ENCODE data around the gene POLN.

Gene POLN

DNA sequence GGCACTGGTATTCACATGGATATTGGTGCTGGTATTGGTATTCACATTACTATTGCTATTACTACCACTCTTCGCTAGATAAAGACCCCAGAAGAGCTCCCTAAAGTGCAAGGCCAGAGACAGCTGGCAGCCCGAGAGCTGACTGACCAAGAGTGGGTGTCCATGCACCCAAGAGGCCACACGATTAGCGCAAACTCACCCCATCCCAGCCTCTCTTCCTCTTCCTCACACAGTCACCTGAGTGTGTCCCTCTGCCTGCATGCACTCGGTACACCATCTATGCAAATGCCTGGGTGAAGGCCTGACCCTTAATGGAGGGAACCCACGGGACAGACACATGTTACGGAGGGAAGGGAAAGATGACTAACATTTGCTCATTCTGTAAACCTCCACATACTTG lies 86.7 kb downstream of the POLN start:
- no peak for DNase-seq

DNA sequence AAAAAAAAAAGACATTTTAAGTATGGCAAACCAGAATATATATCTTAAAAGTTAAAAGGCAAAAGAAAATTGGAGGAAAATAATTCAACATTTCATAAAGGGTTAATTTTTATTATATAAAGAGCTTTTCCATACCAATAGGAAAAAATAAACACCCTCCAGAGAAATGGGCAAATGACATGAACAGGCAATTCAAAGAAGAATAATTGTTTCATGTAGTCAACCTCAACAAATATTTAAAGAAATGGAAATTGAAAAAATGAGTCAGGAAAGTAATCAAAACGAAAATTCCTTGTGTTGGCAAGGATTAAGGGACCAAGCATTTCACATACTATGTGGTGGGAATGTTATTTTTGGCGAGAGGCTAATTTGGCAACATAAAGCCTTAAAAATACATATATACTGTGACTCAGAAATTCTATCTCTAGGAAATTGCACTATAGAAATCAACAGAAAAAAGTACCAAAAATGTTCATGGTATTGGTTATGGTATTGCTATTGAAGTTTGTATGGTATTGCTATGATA lies 87.6 kb downstream of the POLN start:
- peak; percentile 9 for DNase-seq

DNA sequence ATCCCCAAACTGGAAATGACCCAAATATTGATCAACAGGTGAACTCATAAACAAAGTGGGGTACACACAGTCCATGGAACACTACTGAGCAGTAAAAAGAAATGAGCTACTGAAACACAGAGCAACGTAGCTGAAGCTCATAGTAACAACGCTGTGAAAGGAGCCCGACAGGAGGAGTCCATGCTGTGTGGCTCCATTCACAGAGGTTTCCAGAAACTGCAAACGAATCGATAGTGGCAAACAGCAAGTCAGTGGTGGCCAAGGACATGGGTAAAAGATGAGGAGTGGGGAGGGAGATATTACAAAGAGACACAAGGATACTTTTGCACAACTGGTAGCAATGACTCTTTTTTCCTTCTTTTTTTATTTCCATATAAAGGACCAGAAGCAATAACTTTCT lies 90.4 kb downstream of the POLN start:
- no peak for DNase-seq

DNA sequence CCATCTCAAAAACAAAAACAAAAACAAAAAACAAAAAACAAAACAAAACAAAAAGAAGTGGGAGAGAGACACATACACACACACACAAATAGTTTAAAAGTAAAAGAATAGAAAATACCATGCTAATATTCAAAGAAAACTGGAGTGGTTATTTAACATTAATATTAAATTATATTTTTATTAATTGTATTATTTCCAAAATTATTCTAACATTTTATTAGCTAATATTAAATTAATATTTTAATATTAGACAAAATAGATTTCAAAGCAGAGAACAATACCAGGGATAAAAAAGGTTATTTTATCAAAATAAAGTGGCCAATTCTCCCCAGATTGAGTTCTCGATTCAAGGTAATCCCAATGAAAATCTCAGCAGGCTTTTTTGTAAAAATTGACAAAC lies 91.8 kb downstream of the POLN start:
- DNase-seq = no peak

DNA sequence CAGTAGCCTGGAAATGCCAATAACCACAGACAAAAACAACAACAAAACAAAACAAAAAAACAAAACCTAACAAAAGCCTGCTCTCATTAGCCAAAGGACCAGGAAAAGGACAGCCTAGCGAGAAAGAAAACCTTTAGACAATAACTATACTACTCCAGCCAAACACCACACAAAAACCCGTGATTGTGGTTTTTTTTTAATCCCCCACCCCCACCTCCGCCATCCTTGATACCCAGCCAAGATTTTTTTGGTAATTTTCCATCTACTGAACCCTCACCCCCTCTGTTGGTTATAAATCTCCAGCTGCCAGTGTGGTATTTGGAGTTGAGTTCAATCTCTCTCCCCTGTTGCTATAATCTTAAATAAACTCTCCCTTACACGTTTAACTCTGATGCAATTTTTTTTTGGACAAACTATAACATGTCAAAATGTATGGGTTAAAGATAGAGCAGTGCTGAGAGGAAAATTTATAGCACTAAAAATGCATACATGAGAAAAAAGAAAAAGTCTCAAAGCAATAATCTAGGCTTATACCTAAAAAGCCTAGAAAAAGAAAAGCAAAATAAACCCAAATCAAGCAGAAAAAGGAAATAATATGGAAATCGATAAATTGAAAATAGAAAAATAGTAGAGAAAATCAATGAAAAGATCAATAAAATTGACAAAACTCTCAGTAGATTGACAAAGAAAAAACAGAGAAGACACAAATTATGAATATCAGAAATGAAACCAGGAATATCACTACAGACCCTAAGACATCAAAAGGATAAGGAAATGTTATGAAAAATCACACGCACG lies 99.1 kb downstream of the POLN start:
- peak; percentile 63 for DNase-seq

DNA sequence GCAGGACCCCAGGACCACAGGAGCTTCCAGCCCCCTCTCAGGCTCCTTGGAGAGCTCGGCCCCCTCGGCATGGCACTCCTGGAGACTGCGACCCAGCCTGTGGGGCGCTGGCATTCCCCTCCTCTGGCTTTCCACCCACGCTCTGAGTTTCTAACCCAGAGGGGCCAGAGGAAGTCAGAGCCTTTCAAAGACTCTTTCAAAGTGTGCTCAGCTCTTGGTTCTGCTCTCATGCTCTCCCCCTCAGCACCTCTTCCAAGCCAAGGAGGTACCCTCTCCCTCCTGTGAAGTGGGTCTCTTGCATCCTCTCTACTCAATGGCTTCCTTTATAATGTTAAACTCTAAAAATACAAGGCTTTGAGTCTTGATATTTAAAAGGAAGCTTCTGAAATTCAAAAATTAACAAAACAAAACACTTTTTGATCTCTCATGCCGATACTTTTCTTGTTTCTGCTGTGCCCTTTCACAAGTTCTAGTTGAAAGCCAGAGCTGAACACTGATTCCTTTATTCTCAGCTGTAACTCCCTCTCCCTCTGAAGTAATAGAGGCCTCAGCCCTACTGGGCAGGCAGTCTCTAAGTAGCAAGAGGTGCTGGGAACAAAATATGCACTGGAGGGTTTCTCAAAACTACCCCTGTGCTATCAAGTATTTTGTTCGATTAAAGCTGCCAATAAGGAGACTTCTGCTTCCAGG lies 100.0 kb downstream of the POLN start:
- DNase-seq = no peak

DNA sequence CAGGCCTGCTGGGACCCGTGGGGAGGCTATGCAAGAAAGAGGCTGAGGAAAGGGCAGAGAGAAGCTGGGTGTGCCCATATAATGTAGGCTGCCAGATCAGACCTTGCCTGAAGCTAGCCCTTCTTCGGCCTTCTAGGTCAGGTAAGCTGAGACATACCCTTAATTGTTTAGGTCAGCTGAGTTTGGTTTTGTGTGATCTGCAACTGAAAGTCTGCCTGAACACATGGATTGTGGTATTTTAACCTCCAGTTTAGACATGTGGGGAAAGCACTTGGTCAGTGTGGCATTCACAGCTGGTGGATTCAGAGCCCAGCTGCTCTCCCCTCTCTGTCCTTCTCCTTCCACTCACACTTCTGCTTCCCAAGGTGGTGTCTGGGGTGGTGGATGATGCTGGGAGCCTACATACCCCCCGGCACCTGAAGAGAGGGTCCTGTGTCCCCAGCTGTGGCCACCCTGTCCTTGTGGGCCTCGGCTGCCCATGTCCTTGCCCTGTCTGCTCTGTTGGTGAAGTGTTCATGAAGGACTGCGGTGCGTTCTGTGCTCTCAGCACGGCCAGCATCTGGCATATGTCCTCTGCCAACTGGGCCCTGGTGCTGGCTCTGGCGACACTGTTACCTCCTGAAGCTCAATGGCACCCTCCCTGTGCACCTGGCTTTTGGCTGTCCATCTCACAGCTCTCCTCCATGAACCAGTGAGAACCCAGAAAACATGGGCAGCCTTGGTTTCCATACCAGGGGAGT lies 100.7 kb downstream of the POLN start:
- no peak for DNase-seq

DNA sequence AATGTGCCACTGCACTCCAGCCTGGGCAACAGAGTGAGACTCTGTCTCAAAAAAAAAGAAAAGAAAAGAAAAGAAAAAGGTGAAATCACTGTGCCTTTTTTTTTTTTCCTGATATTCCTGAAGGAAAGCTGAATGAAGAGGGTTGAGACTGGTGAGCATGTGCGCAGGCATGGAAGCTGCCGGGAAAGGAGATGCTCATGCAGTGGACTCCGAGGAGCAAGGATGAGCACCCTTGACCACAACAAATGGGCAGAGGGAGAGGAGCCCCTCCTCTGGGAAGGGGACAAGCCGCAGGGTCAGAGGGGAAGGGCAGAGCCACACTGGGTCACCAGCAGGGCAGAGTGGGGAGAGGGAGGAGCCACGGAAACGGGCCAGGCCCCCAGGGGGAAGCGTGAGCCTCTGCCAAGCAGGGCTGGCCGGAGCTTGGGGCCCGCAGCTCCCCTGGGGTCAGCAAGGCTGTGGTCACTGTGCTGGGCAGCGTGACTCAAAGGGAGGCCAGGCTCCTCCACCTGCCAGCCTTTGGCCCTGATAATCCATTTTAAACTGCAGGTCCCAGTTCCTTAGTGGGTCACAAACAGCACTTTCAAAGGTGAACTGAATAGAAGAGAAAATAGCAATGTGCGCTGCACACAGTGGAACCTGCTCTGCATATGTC lies 102.9 kb downstream of the POLN start:
- no peak for DNase-seq

DNA sequence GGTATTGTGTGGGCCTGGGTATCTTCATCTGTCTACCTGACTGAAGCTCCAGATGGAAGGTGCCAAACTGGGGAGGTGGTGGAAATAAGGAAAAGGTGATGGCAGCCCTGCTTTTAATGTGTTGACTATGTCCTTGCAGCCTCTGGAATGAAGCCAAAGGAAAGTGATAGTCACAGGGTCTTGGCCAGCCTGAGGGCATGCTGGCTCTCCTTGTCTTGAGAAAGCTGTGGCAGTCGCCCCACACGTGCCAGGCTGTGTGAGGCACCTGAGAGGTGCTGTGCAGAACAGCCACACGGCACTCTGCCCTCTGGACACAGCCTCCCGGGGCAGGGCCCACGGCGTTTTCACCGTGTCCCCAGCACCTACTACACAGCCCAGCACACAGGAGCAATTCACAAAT lies 105.2 kb downstream of the POLN start:
- DNase-seq = no peak

DNA sequence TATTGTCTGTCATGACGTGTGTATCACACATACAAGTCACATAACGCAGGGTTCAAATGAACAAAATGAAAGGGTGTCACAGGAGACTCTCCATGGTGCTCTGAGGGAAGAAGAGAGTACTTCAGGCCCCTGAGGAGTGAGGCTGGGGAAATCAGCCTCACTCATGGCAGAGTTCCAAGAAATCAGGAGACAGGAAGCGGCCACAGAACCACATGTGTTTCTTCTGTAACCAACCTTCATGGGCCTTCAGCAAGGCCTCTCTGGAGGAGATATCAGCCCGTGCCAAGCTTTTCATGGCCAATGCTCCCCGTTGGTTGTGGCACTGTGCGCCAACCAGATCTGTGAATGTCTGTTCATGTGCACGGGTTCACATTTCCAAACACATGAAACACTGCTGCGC lies 106.8 kb downstream of the POLN start:
- DNase-seq = peak; percentile 67

DNA sequence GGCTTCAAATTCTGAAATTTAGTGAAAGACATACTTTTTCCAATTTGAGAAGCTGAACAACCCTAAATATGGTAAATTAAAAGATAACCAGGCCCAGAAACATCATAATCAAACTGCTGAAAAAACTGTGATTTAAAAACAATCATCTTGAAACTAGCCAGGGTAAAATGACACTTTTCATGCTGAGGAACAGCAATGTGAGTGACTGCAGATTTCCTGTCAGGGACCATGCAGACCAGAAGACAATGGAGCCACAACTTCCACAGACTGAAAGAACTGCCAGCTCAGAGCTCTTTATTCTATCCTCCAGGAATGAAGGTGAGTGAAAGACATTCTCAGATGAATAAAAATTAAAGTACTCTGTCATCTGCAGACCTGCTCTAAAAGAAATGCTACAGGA lies 109.5 kb downstream of the POLN start:
- no peak for DNase-seq

DNA sequence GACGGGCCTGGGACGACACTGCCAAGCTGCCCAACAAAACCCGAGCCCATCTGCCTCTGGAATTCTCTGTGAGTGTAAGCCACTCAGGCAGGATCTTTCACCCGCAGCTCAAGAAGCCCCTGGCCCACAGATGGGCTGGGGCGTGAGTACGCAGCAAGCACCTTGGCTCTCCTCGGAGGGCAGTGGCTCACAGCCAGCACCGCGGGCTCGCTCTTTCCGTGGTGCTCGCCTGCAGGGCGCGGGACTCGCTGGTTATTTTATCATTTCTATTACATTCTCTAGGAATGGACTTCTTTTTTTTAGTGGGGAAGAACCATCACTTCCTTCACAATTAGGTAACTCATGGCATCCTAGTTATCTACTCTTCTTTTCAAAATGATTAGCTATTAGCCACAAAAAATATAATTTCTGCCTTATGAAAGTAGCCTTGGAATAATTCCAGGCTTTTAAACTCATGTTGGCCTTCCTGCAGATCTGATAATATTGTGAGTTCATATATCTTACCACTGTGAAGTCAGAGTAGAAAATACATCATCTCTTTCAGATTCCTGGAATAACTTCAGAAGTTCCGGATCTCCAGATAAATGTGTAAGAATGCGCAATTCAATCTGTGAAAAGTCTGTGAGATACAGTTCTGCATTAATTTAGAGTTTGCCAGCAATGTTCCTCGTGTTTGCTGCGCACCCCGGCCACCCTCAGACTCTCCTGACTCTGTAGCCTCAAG lies 114.2 kb downstream of the POLN start:
- DNase-seq = no peak

DNA sequence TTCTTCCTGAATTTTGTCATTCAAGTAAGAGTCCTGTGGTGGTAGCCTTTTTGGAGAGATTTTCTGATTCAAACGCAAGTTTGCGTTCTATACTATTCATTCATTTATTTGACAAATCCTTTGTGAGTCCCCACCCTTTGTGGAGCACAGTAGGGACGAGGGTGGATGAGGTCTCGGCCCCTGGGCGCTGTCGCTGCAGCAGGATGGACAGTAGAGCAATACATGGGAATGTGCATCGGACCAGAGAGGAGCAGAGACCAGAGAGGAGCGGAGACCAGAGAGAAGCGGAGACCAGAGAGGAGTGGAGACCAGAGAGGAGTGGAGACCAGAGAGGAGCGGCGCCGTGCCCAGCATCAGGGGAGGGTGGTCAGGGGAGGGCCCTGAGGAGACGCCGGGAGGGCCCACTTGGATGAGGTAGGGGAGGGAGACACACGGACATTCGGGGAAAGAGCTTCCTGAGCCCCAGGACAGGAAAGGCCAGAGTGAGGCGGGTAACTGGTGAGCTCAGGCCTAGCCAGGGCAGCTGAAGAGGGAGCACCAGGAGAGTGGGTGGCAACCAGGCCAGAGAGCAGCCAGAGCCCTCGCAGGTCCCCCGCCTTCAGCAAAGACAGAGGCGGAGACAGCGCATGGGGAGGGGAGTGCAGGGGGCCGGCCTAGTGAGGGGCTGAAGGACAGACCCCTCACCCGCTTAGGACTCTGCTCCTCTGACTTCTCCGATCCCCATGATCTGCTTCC lies 115.4 kb downstream of the POLN start:
- no peak for DNase-seq

DNA sequence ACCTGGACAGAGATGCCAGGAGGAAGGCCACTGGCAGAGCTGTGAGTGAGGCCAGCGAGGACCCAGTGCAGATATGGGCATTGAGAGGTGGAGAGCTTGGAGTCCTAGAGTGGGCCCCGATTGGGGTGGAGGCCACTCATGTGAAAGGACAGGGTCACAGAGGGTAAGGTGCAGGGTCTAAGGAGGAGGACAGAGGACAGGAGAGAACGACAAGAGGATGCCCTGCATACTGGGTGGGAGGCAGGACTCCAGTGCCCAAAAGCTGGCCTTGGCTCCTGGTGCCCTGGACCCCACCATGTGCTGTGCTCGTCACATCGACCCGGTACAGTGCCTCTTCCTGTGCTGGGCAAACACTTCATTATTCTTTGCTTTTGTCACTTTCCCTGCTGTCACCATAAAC lies 116.1 kb downstream of the POLN start:
- no peak for DNase-seq

DNA sequence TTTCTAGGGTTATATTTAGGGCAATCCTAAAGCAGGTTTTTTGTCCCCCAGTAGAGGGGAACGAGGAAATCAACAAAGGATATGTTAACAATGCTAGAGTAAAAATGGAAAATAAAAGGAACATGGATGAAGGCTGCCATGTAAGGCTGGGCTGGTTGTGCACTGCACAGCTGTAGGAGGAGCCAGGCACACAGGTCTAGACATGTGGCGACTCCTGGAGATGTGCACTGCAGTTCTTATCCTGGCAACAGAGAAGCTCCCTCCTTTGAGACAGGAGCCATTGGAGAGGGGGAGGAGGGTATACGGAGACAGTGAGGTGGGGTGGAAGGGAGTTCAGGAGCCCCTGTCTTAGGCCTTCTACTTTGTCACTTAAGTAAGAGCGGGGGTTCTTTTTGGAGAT lies 116.9 kb downstream of the POLN start:
- no peak for DNase-seq

DNA sequence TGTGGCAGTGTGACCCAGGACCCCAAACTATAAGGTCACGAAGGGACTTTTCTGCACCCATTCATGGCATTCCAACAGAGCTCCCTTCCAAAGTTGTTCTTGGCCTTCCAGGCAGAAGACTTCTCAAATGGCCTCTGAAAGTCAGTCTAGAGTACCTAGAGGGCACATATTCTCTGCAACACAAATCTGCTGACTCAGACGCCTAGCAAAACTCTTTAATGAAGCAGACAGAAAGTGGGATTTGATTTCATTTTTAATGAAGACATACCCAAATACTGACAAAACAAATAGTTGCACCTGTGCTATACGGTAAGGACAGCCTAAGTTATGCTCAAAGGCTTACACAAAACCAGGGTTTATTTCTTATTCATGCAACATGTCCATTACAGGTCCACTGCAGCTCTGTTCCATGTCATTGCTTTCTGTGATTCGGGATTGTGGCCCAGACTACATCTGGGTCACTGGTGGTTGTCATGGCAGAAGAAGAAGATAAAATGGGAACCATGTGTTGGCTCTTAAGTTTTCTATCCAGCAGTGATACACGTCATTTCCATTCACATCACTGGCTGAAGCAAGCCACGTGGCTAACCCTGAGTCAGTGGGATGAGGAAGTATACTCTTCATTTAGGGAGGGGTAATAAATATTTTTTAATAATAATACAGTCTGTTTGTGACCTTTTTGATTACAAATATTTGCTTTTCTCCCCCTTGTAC lies 125.1 kb downstream of the POLN start:
- DNase-seq = no peak

DNA sequence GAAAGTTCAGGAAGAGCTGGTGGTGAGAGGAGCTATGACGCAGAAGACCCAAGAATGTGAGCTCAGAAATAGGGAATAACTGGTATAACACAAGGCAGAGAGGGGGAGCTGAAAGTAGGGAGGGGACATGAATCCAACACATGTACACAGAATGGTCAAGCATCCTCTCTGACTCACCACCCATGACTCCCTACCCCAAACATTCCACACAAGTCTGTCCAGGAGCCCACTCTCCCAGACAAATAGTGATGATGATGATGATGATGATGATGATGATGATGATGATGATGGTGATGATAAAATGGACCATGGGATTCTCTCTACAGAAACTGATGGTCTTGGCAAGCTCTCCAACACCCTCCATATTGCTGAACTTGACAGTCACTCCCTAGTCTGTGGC lies 136.4 kb downstream of the POLN start:
- peak; percentile 31 for DNase-seq

DNA sequence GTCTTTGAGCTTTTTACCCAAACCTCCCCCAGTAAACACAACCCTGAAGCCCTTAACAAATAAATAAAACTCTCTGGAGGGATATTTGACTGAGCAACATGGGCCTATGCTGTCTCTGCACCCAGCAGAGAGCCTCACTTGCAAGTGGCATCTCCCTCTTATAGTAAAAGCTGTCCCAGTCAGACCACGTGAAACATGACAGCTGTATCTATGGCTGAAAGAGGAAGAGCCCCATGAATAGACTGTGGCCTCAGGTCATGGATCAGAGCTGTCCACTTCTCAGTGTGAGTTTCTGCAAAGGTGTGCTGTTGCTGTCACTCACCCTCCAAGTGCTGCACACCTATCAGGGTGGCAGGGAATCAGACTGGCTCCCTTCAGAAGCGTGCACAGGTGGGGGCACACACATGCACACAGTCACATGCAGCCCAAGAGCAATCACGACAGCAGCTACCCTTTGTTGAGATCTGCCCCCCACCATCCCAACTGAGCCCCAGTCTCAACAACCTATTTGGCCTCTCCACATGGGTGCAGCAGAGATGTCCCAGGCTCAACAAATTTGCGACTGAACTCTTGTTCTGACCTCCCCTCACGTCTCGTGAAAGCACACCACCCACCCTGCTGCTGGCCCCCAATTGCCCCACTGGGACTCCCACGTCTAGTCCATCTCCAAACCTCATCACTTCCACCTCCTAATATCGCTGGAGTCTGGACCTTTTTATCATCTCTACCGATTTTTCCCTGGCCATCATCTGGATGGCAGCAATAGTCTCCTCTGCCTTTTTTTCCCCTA lies 137.2 kb downstream of the POLN start:
- DNase-seq = no peak

DNA sequence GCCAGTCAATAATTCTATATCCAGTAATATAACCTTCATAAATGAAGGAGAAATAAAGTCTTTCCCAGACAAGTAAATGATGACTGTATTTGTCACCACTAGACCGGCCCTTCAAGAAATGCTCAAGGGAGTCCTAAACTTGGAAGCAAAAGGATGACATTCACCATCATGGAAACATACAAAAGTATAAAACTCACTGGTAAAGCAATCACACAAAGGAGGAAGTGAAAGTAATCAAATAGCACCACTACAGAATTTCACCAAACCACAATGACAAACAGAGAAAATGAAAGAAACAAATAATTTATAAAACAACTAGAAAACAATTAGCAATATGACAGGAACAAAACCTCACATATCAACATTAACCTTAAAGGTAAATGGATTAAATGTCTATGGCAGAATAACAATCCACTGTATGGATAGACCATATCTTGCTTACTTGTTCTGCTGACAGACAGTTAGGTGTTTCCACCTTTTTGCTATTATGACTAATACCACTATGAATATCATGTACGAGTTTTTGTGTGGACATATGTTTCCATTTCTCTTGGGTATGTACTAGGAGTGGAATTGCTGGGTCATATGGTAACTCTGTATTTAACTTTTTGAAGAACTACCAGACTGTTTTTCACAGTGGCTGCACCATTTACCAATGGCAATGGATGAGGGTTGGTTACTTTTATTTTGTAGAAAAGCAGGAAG lies 137.9 kb downstream of the POLN start:
- DNase-seq = no peak
